ENCODE measurements around the gene EIF4A2. TPM values are rescaled to one million over a fixed set of nuclear protein-coding genes. Genes with fewer than 3 reads are reported as not detected.

The EIF4A2 gene
- total and polyA plus RNA-seq, 2 of the 13 experiments (the other 11 are each of a cell fraction or from before 2014, with no cell fraction given): 480 to 596 TPM

GRCh38 chr3:186806089-186807055, 23.0 kb downstream of the EIF4A2 start, which contains the start of gene RFC4 (continued):
- TF ChIP-seq STAG1 (CRISPR knock-in tag; IDR thresholded peaks at IDR 0.05): 0 out of 2 replicates have a peak, but pooled peaks have one; percentile 1
- no peak for TF ChIP-seq MAZ (IDR thresholded peaks at IDR 0.05; ENCODE audit: borderline replicate concordance, low read depth, low read length)
- peak; percentile 83 for TF ChIP-seq MAZ (CRISPR knock-in tag; IDR thresholded peaks at IDR 0.05; ENCODE audit: low read depth)
- peak; percentile 90; the same call in 1 of the 2 replicates for TF ChIP-seq ZZZ3 (CRISPR knock-in tag; IDR thresholded peaks at IDR 0.05; ENCODE audit: borderline replicate concordance)
- peak; percentile 70; the same call in 1 of the 2 replicates for TF ChIP-seq TSC22D2 (CRISPR knock-in tag; IDR thresholded peaks at IDR 0.05; ENCODE audit: borderline replicate concordance)
- no peak for TF ChIP-seq SKIL (CRISPR knock-in tag; IDR thresholded peaks at IDR 0.05; ENCODE audit: borderline replicate concordance)
- peak; percentile 59; the same call in 1 of the 2 replicates for TF ChIP-seq ZNF83 (CRISPR knock-in tag; IDR thresholded peaks at IDR 0.05; ENCODE audit: borderline replicate concordance)
- TF ChIP-seq ESRRA (CRISPR knock-in tag; IDR thresholded peaks at IDR 0.05; ENCODE audit: low read depth): peak; percentile 37; the same call in 1 of the 2 replicates
- no peak for TF ChIP-seq ETS1 (CRISPR knock-in tag; IDR thresholded peaks at IDR 0.05)
- no peak for TF ChIP-seq TAF15 (IDR thresholded peaks at IDR 0.05; ENCODE audit: low read depth, low read length, poor library complexity, severe bottlenecking)
- no peak; the same call in 1 of the 2 replicates for TF ChIP-seq NFYB (CRISPR knock-in tag; IDR thresholded peaks at IDR 0.05)
- TF ChIP-seq RARG (CRISPR knock-in tag; IDR thresholded peaks at IDR 0.05; ENCODE audit: low read depth): no peak
- peak; percentile 76 for TF ChIP-seq HIVEP1 (CRISPR knock-in tag; IDR thresholded peaks at IDR 0.05)
- no peak for TF ChIP-seq DMTF1 (CRISPR knock-in tag; IDR thresholded peaks at IDR 0.05)
- no peak for TF ChIP-seq ZSCAN12 (CRISPR knock-in tag; IDR thresholded peaks at IDR 0.05)
- peak; percentile 76; the same call in 1 of the 2 replicates for TF ChIP-seq RELA (CRISPR knock-in tag; IDR thresholded peaks at IDR 0.05)
- TF ChIP-seq ZNF207 (IDR thresholded peaks at IDR 0.05; ENCODE audit: borderline replicate concordance): no peak
- TF ChIP-seq ASH2L (IDR thresholded peaks at IDR 0.05; ENCODE audit: insufficient read length, low read depth, low read length): peak; percentile 95
- peak; percentile 85; the same call in 1 of the 2 replicates for TF ChIP-seq ZNF580 (CRISPR knock-in tag; IDR thresholded peaks at IDR 0.05; ENCODE audit: borderline replicate concordance, low read depth)
- no peak for TF ChIP-seq ZNF251 (CRISPR knock-in tag; IDR thresholded peaks at IDR 0.05)
- peak; percentile 89 for TF ChIP-seq ZFX (CRISPR knock-in tag; IDR thresholded peaks at IDR 0.05; ENCODE audit: low read depth)
- no peak for TF ChIP-seq NFKBIZ (CRISPR knock-in tag; IDR thresholded peaks at IDR 0.05)
- TF ChIP-seq ZNF546 (CRISPR knock-in tag; conservative IDR thresholded peaks at IDR 0.05): 0 out of 2 replicates have a peak, but pooled peaks have one; percentile 62
